ENCODE results near the gene CREG2. TPM values are rescaled to one million over a fixed set of nuclear protein-coding genes. Genes with fewer than 3 reads are reported as not detected.

Gene CREG2
- total RNA-seq, 1 donor from 2014 or later: 0.17 TPM

GRCh38 chr2:101386599-101387150 is 628 bp downstream of the CREG2 start:
- no peak for TF ChIP-seq CTCF (IDR thresholded peaks at IDR 0.05; ENCODE audit: insufficient read depth, low read length, poor library complexity, severe bottlenecking)
- Histone ChIP-seq H3K4me3 (ENCODE audit: low read depth, low read length) (peak overlapping the region; percentile 51), H3K27me3 (ENCODE audit: control insufficient read depth, insufficient read depth, low read length) (peaks cover 10% of the 10 kb centered on the region), H3K36me3 (ENCODE audit: control insufficient read depth, insufficient read depth, low read length) (no peaks in the 10 kb centered on the region)
- DNase-seq (ENCODE audit: low read depth): no peak

- Histone ChIP-seq H3K36me3 (ENCODE audit: control insufficient read depth, insufficient read depth, low read length) (no peaks in the 10 kb centered on the region), H3K27me3 (ENCODE audit: control insufficient read depth, insufficient read depth, low read length) (peaks cover 10% of the 10 kb centered on the region), H3K4me3 (ENCODE audit: low read depth, low read length) (no peak overlapping the region)
- DNase-seq (ENCODE audit: low read depth): no peak
- TF ChIP-seq CTCF (IDR thresholded peaks at IDR 0.05; ENCODE audit: insufficient read depth, low read length, poor library complexity, severe bottlenecking): no peak
These were observed 4.2 kb downstream of the CREG2 start for GRCh38 chr2:101383016-101383541.

- TF ChIP-seq CTCF (IDR thresholded peaks at IDR 0.05; ENCODE audit: insufficient read depth, low read length, poor library complexity, severe bottlenecking): no peak
- Histone ChIP-seq H3K27me3 (ENCODE audit: control insufficient read depth, insufficient read depth, low read length) (peaks cover 10% of the 10 kb centered on the region), H3K4me3 (ENCODE audit: low read depth, low read length) (no peak overlapping the region), H3K36me3 (ENCODE audit: control insufficient read depth, insufficient read depth, low read length) (no peaks in the 10 kb centered on the region)
- no peak for DNase-seq (ENCODE audit: low read depth)
These were observed 4.9 kb downstream of the CREG2 start for GRCh38 chr2:101382442-101382841.

- Histone ChIP-seq H3K4me3 (ENCODE audit: low read depth, low read length) (no peak overlapping the region), H3K27me3 (ENCODE audit: control insufficient read depth, insufficient read depth, low read length) (no peaks in the 10 kb centered on the region), H3K36me3 (ENCODE audit: control insufficient read depth, insufficient read depth, low read length) (no peaks in the 10 kb centered on the region)
- no peak for TF ChIP-seq CTCF (IDR thresholded peaks at IDR 0.05; ENCODE audit: insufficient read depth, low read length, poor library complexity, severe bottlenecking)
- no peak for DNase-seq (ENCODE audit: low read depth)
These were observed 6.9 kb downstream of the CREG2 start for GRCh38 chr2:101380376-101380775.

- H3K27me3 ChIP-seq (ENCODE audit: control insufficient read depth, insufficient read depth, low read length): no peaks in the 10 kb centered on the region
- no peak for TF ChIP-seq CTCF (IDR thresholded peaks at IDR 0.05; ENCODE audit: insufficient read depth, low read length, poor library complexity, severe bottlenecking)
- no peak overlapping the region for H3K4me3 ChIP-seq (ENCODE audit: low read depth, low read length)
- no peak for DNase-seq (ENCODE audit: low read depth)
- no peaks in the 10 kb centered on the region for H3K36me3 ChIP-seq (ENCODE audit: control insufficient read depth, insufficient read depth, low read length)
These were observed 8.2 kb downstream of the CREG2 start for GRCh38 chr2:101379091-101379490.

- H3K4me3 ChIP-seq (ENCODE audit: low read depth, low read length): no peak overlapping the region
- H3K36me3 ChIP-seq (ENCODE audit: control insufficient read depth, insufficient read depth, low read length): no peaks in the 10 kb centered on the region
- no peak for DNase-seq (ENCODE audit: low read depth)
- no peaks in the 10 kb centered on the region for H3K27me3 ChIP-seq (ENCODE audit: control insufficient read depth, insufficient read depth, low read length)
- TF ChIP-seq CTCF (IDR thresholded peaks at IDR 0.05; ENCODE audit: insufficient read depth, low read length, poor library complexity, severe bottlenecking): no peak
These were observed 11.7 kb downstream of the CREG2 start for GRCh38 chr2:101375653-101376052.

Data from kidney epithelial cell (primary cell).